Smooth muscle cell of the brain vasculature (primary cell): ENCODE data around the gene OR56A4.
"Not testable (repeated sequence)": the region's sequence is repeated elsewhere in the genome, so short reads cannot be mapped to it uniquely, and the experiment has no call there.

ENCODE experiments used
- DNase-seq: peaks from one replicate; pipeline ENCODE4 v3.0.0-alpha.2; 2012; ENCODE audit warnings: low read depth, low spot score

OR56A4 gene

DNA sequence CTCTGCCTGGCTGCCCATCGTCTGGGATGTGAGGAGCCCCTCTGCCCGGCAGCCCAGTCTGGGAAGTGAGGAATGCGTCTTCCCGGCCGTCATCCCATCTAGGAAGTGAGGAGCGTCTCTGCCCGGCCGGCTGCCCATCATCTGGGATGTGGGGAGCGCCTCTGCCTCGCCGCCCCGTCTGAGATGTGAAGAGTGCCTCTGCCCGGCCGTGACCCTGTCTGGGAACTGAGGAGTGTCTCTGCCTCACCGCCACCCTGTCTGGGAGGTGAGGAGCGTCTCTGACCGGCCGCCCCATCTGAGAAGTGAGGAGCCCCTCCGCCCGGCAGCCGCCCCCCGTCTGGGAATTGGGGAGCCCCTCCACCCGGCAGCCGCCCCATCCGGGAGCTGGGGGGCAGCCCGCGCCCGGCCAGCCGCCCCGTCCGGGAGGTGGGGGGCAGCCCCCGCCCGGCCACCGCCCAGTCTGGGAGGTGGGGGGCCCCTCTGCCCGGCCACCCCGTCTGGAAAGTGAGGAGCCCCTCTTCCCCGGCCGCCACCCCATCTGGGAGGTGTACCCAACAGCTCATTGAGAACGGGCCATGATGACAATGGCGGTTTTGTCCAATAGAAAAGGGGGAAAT lies 45.9 kb downstream of the OR56A4 start:
- DNase-seq: not testable (repeated sequence)

- no peak for DNase-seq
Observed at GRCh38 chr11:5955586-5955985, 51.2 kb downstream of the OR56A4 start.
